Suprapubic skin (tissue), 4 donors: ENCODE results near the gene DR1. TPM values are rescaled to one million over a fixed set of nuclear protein-coding genes. Genes with fewer than 3 reads are reported as not detected.

ENCODE experiments used
- DNase-seq, 2 donors: peaks; one replicate each; pipeline ENCODE4 v3.0.0-alpha.2; 2019; ENCODE audit warnings: low spot score in 2 of 2
- H3K27ac ChIP-seq: fragments of 200-600 bp; sonication (generic); one replicate; pipeline ENCODE4 v1.5.1; 2019
- H3K27me3 ChIP-seq: fragments of 200-600 bp; sonication (generic); one replicate; pipeline ENCODE4 v1.5.1; 2019
- H3K36me3 ChIP-seq: fragments of 200-600 bp; sonication (generic); one replicate; pipeline ENCODE4 v1.5.1; 2019
- H3K4me1 ChIP-seq: fragments of 200-600 bp; sonication (generic); one replicate; pipeline ENCODE4 v1.5.1; 2019
- H3K4me3 ChIP-seq: fragments of 200-600 bp; sonication (generic); one replicate; pipeline ENCODE4 v1.5.1; 2019; ENCODE audit warnings: mild to moderate bottlenecking
- H3K9me3 ChIP-seq: fragments of 200-600 bp; sonication (generic); one replicate; pipeline ENCODE4 v1.5.1; 2019
- EP300 ChIP-seq: sonication (generic); formaldehyde crosslinking; IDR thresholded peaks from one replicate; pipeline ENCODE4 v1.6.1; 2017; ENCODE audit warnings: antibody characterized with exemption
- POLR2A ChIP-seq, 2 donors: fragments of 450-650 bp; IDR thresholded peaks; one replicate each; pipeline ENCODE4 v1.6.1; 2017; ENCODE audit warnings: antibody characterized with exemption in 2 of 2, mild to moderate bottlenecking in 2 of 2, moderate library complexity in 2 of 2
- POLR2AphosphoS5 ChIP-seq, 3 donors: sonication (generic); formaldehyde crosslinking; IDR thresholded peaks; one replicate each; pipeline ENCODE4 v1.6.1; 2017; ENCODE audit warnings: antibody characterized with exemption in 3 of 3
- WGBS: methylation state at CpG from one replicate; pipeline ENCODE4 v1.1.5; 2018; 5-methylcytosine and 5-hydroxymethylcytosine counted together
- total RNA-seq, 4 donors: library from RNA; depleted of rRNA; stranded (reverse); fragments of >200 nt; gene quantifications; one replicate each; pipeline ENCODE4 v1.1.0, GENCODE V29; 2016
- TF ChIP-seq, protein P1 (sequence below), 2 donors: fragments of 200-600 bp in 1 of 2; fragments of 450-650 bp in 1 of 2; sonication (generic) in 1 of 2; IDR thresholded peaks; one replicate each; pipeline ENCODE4 v1.5.1; 2016 to 2019; ENCODE audit warnings: antibody characterized with exemption in 2 of 2, mild to moderate bottlenecking in 1 of 2, moderate library complexity in 1 of 2

The DR1 gene
- total RNA-seq, 4 donors from 2014 or later: 47.8 to 60.2 (median 55.5) TPM

DNA sequence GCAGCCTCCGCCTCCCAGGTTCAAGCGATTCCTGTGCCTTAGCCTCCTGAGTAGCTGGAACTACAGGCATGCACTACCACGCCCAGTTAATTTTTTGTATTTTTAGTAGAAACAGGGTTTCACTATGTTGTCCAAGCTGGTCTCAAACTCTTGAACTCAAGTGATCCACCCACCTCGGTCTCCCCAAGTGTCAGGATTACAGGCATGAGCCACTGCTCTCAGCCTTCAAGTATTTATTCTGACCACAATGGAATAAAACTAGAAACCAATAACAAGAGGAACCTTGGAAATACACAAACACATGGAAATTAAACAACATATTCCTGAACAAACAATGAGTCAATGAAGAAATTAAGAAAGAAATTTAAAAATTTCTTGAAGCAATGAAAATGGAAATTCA is 32.7 kb upstream of the DR1 start:
- H3K9me3 ChIP-seq: no peaks in the 10 kb centered on the region
- H3K27me3 ChIP-seq: no peaks in the 10 kb centered on the region
- peaks cover 8% of the 10 kb centered on the region for H3K4me1 ChIP-seq
- TF ChIP-seq, protein P1, sequence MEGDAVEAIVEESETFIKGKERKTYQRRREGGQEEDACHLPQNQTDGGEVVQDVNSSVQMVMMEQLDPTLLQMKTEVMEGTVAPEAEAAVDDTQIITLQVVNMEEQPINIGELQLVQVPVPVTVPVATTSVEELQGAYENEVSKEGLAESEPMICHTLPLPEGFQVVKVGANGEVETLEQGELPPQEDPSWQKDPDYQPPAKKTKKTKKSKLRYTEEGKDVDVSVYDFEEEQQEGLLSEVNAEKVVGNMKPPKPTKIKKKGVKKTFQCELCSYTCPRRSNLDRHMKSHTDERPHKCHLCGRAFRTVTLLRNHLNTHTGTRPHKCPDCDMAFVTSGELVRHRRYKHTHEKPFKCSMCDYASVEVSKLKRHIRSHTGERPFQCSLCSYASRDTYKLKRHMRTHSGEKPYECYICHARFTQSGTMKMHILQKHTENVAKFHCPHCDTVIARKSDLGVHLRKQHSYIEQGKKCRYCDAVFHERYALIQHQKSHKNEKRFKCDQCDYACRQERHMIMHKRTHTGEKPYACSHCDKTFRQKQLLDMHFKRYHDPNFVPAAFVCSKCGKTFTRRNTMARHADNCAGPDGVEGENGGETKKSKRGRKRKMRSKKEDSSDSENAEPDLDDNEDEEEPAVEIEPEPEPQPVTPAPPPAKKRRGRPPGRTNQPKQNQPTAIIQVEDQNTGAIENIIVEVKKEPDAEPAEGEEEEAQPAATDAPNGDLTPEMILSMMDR (IDR thresholded peaks at IDR 0.05): no peak
- TF ChIP-seq EP300 (no peak), POLR2A (IDR thresholded peaks at IDR 0.05) (no peak), POLR2AphosphoS5 (IDR thresholded peaks at IDR 0.05) (no peak)
- H3K4me3 ChIP-seq: no peak overlapping the region
- H3K36me3 ChIP-seq: peaks cover 5% of the 10 kb centered on the region
- DNase-seq: no peak
- WGBS: 71% methylated on average over 4 of the region's 4 CpGs
- no peak overlapping the region for H3K27ac ChIP-seq

DNA sequence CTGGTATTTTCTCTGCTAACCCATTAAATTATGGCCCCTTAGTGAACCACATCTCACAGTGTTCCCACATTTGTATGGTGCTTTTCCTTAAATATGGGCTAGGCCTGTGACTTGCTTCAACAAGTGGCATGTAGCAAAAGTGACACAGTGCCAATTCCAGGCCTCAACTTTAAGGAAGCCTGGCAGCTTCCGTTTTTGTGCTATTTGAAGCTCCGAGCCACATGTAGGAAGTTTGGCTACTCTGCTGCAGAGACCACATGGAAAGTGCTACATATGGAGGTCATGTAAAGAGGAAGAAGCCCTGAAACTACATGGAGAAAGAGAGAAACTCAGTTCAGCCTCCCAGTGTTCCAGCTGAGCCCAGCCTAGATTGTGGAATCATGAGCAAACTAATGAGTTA is 28.5 kb upstream of the DR1 start:
- Histone ChIP-seq H3K9me3 (no peaks in the 10 kb centered on the region), H3K4me3 (no peak overlapping the region), H3K27ac (no peak overlapping the region), H3K36me3 (no peaks in the 10 kb centered on the region), H3K4me1 (peaks cover 8% of the 10 kb centered on the region), H3K27me3 (no peaks in the 10 kb centered on the region)
- 17% methylated on average over 2 of the region's 2 CpGs for WGBS
- no peak for DNase-seq
- TF ChIP-seq POLR2AphosphoS5 (IDR thresholded peaks at IDR 0.05): no peak
- TF ChIP-seq POLR2A (IDR thresholded peaks at IDR 0.05): no peak
- no peak for TF ChIP-seq EP300
- TF ChIP-seq, protein P1 (IDR thresholded peaks at IDR 0.05): no peak

DNA sequence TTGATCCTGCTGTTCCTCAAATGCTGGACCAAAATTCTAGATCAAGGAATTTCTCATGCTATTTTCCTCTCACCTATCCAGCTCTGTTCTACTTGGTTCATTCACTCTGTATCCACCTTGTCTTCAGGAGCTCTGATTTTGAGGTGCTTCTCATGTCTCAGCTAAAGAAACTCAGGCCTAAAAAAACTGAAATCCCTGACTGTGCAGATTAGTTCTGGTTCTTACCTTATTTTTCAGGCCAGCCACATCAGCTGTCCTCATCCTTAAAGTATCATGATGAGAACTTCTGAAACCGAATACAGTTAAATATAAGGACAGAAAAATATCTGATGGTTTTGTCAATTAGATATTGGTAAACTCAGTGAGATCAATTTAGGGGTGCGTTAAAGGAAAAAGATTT is 27.8 kb upstream of the DR1 start:
- DNase-seq: no peak
- Histone ChIP-seq H3K27ac (no peak overlapping the region), H3K9me3 (no peaks in the 10 kb centered on the region), H3K36me3 (no peaks in the 10 kb centered on the region), H3K4me3 (no peak overlapping the region), H3K4me1 (peaks cover 11% of the 10 kb centered on the region), H3K27me3 (no peaks in the 10 kb centered on the region)
- TF ChIP-seq EP300 (no peak), POLR2AphosphoS5 (IDR thresholded peaks at IDR 0.05) (no peak), POLR2A (IDR thresholded peaks at IDR 0.05) (no peak)
- TF ChIP-seq, protein P1 (IDR thresholded peaks at IDR 0.05): no peak
- 100% methylated on average over 2 of the region's 2 CpGs for WGBS

DNA sequence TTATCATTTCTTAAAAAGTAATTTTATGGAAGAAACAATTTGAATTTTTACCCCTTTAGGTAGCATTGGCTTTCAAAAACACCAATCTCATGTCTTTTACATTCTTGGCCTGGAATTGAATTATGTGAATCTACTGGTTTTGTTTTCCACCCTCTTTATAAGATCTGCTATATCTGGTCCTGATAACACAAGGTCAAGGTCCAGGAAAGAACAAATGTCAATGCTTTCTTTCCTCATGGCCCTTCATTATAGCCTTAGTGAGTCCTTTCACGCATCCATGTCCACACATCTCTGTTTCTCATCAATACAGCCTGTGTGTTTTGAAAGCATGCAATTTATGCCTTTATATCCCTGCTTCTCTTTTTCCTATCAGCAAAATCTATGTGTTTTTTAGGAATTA is 24.0 kb upstream of the DR1 start:
- Histone ChIP-seq H3K4me3 (no peak overlapping the region), H3K36me3 (no peaks in the 10 kb centered on the region), H3K27me3 (no peaks in the 10 kb centered on the region), H3K4me1 (peaks cover 27% of the 10 kb centered on the region), H3K9me3 (no peaks in the 10 kb centered on the region), H3K27ac (peak overlapping the region; percentile 84)
- 92% methylated on average over 1 of the region's 1 CpG for WGBS
- no peak for DNase-seq
- TF ChIP-seq POLR2AphosphoS5 (IDR thresholded peaks at IDR 0.05): no peak
- TF ChIP-seq POLR2A (IDR thresholded peaks at IDR 0.05): no peak
- no peak for TF ChIP-seq EP300
- TF ChIP-seq, protein P1 (IDR thresholded peaks at IDR 0.05): no peak

DNA sequence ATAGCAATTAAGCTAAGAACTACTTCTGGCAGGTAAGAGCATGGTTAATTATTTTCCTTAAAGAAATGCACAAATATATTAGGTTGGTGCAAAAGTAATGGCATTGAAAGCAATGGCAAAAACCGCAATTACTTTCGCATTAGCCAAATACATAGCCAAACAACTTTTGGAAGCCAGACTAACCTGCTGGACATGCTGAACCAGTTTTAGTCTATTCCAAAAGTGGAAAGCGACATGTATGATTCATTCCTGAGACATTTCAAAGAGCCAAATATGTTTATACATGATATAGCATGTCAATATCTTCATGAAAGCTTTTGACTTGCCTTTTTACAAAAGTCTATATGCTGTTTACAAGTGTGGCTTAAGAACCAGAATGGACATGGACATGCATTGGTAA is 23.4 kb upstream of the DR1 start:
- H3K27ac ChIP-seq: peak overlapping the region; percentile 84
- no peaks in the 10 kb centered on the region for H3K9me3 ChIP-seq
- no peak overlapping the region for H3K4me3 ChIP-seq
- H3K27me3 ChIP-seq: no peaks in the 10 kb centered on the region
- no peaks in the 10 kb centered on the region for H3K36me3 ChIP-seq
- no peak for DNase-seq
- peaks cover 21% of the 10 kb centered on the region for H3K4me1 ChIP-seq
- WGBS: 55% methylated on average over 3 of the region's 3 CpGs
- TF ChIP-seq EP300 (no peak), POLR2AphosphoS5 (IDR thresholded peaks at IDR 0.05) (peak; percentile 83 to 96 (median 91))

DNA sequence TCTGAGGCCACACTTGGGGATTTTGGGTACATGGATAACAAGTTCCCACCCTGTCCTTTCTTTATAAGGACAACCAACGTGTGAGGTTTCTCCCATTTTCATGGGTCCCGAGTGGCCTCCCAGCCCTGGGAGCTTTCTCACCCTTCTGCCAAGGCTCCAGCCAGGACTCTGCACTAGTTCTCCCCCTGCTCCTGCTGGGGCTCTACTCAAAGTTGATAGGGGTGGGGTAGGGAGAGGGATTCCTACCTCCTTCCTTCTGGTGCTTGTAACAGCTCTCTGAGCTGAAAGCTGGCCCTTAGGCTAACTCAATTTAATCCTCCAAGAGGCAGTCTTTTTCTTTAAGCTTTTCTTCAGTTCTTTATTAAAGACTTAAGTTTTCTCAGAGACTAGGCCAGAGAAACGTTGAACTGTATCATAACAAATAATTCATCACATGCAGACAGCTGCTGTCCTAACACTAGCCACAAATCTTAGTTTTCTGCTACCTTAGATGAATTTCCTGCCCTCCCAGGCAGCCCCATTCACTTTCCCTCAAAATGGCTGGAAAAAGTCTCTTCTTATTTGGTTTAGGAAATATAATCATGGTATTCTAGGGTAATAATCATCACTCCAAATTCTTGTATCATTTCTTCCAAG is 22.4 kb upstream of the DR1 start:
- no peaks in the 10 kb centered on the region for H3K36me3 ChIP-seq
- peak overlapping the region; percentile 84 for H3K27ac ChIP-seq
- H3K4me1 ChIP-seq: peaks cover 18% of the 10 kb centered on the region
- DNase-seq: no peak
- H3K4me3 ChIP-seq: no peak overlapping the region
- WGBS: 44% methylated on average over 3 of the region's 3 CpGs
- H3K27me3 ChIP-seq: no peaks in the 10 kb centered on the region
- no peaks in the 10 kb centered on the region for H3K9me3 ChIP-seq
- TF ChIP-seq, protein P1 (IDR thresholded peaks at IDR 0.05): no peak
- TF ChIP-seq POLR2A (IDR thresholded peaks at IDR 0.05) (no peak), POLR2AphosphoS5 (IDR thresholded peaks at IDR 0.05) (no peak), EP300 (no peak)
